NCI-H1436 treated with DMSO at 0.1 percent for 48 hours (cell line): Measurements from ENCODE around the gene PSMD13.
"Not testable (repeated sequence)": the region's sequence is repeated elsewhere in the genome, so short reads cannot be mapped to it uniquely, and the experiment has no call there.

Experiments used
- DNase-seq: peaks from one replicate; lab custom pipeline; 2025; lab: John Stamatoyannopoulos, UW

The PSMD13 gene

GRCh38 chr11:236774-237767, at the start of gene PSMD13:
Gene PSMD13 (plus strand): TSS chr11:236976. CDS start chr11:237050, 74 bp downstream.
- no peak for DNase-seq

DNA sequence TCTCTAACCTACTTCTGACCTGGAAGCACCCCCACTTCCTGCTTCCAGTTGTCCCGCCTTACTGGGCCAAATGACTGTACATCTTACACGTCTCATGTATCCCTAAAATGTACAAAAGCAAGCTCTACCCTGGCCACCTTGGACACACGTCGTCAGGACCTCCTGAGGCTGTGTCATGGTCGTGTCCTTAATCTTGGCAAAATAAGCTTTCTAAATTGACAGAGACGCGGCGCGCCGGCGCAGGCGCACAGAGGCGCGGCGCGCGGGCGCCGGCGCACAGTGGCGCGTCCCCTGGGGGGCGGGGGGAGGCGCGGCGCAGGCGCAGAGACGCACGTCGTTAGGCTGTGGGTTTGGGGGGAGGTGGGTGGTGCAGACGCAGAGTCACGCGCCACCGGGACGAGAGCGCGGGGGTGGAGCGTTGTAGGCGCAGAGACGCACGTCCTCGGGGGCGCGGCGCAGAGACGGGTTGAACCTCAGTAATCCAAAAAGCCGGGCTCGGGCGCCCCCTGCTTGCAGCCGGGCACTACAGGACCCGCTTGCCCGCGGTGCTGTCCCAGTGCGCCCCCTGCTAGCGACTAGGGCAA, 47.5 kb upstream of the PSMD13 start:
- not testable (repeated sequence) for DNase-seq

- not testable (repeated sequence) for DNase-seq
These were observed 46.9 kb upstream of the PSMD13 start for GRCh38 chr11:189843-190311.

- DNase-seq: not testable (repeated sequence)
These were observed 46.2 kb upstream of the PSMD13 start for GRCh38 chr11:190546-190945.

DNA sequence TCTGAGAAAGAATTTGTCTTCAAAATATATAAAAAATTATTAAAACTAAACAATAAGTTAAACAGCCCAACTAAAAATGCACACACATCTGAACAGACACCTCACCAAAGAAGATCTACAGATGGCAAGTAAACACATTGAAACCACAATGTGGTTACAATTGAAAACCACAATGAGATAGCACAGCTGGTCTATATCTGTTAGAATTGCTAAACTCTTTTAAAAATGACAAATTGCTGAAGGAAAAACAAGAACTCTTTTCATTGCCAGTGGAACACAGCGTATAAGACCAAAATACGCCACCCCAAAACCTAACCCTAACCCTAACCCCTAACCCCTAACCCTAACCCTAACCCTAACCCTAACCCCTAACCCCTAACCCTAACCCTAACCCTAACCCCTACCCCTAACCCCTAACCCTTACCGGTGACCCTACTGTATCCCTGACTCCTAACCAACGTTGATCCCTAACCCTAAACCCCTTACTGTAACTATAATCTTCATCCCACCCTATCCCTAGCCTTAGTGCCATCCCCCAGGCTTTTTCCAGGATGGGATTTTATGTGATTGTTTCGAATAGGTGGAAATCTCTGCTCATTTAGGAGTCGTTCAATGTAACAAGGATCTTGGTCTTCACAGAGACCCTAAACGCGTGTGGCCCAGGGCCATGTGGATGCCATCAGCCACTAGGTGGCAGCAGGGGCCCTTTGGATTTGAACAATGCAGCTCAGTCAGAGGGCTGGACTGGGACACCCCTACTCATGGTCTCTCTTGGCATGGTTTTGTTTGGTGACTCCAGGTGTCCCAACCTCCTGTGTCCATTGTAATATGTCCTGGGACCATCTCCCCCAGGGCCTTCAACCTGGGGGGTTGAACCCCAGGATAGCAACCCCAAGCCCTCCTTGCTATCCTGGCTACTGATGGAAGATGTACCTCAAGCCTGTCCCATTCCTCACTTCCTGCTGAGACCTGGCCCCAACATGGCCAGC, 45.0 kb upstream of the PSMD13 start:
- not testable (repeated sequence) for DNase-seq

- DNase-seq: not testable (repeated sequence)
These were observed 44.1 kb upstream of the PSMD13 start, which contains the start of gene SCGB1C1 for GRCh38 chr11:192674-193128. Gene SCGB1C1 (plus strand): TSS chr11:193078. CDS start chr11:193100, 22 bp downstream.

GRCh38 chr11:193481-193880, 43.3 kb upstream of the PSMD13 start:
- not testable (repeated sequence) for DNase-seq

GRCh38 chr11:196786-197731, 39.7 kb upstream of the PSMD13 start:
- no peak for DNase-seq

GRCh38 chr11:197741-198235, 39.0 kb upstream of the PSMD13 start:
- DNase-seq: no peak

DNA sequence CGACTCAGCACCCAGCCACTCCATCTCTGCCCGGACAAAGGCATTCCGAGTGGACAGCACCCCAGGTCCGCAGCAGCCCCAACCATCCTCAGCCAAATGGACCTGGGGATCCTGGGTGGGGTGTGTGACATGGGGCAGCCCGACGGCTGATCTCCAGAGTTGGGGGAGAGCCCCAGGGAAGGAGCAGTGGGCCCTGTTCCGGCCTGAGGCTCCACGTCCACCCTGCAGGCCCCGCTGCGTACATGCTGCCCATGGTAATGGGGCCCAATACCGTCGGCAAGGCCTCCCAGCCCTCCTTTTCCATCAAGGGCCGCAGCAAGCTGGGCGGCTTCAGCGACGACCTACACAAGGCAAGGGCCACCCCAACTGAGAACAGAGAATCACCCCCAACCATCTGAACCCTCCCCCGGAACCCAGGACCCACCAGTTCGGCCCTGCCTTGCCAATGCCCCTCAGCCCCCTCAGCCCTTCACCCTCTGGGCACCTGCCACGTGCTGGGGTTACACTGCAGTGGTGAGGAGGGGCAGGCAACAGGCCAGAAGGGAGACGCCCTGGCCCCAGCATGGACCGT, 38.5 kb upstream of the PSMD13 start:
- DNase-seq: no peak

GRCh38 chr11:199004-199581, 37.7 kb upstream of the PSMD13 start:
- DNase-seq: no peak

- no peak for DNase-seq
These were observed 37.0 kb upstream of the PSMD13 start for GRCh38 chr11:199782-200181.

DNA sequence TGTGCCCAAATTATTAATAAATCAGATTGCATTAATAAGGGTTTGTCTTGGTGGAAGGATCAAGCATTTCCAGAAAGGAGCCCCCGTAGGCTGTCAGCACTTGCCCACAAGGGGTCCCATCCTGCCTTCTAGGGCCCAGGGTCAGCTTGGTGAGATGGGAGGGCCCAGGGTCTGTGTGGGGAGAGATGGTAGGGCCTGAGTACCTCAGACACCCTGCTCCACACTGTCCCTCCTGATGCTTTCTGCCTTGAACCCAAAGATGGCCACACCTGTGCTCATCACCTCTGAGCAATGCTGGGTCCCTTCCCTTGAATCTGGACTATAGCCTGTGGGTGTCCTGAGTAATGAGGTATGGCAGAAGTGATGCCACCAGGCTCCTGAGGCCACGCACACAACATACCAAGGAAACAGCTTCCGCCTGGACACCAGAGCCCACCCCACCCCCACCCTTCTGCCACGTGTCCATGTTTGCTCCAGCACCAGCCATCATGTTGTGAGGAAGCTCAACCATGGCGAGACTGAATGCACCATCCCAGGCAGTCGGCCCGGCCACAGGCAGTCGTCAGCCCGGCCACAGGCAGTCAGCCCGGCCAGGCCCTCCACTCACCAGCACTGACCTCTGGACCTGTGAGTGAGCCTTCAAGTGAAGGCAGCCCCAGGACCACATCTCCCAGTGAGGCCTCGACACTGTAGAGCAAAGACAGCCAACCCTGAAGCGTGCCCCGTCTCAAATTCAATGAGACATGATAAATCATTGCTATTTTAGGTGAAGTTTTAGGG, 36.4 kb upstream of the PSMD13 start:
- no peak for DNase-seq

GRCh38 chr11:201966-202365, 34.8 kb upstream of the PSMD13 start:
- DNase-seq: no peak

DNA sequence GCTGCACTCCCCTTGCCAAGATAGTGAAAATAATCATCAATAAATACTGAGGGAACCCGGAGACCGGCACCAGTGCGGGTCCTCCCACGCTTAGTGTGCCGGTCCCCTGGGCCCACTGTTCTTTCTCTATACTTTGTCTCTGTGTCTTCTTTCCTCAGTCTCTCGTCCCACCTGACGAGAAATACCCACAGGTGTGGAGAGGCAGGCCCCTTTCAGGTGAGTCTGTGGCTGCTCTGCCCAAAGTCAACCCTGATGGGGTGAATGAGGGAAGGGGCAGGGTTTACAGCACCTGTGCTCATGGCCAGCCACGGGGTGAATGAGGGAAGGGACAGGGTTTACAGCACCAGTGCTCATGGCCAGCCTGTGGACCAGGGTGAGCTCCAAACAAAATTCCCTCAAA, 34.3 kb upstream of the PSMD13 start:
- no peak for DNase-seq

GRCh38 chr11:203056-203944, 33.5 kb upstream of the PSMD13 start:
- no peak for DNase-seq

- DNase-seq: no peak
These were observed 32.7 kb upstream of the PSMD13 start for GRCh38 chr11:203945-204586.
